Inferior parietal cortex (tissue), 1 donor: Measurements from ENCODE around the gene C22orf39.

Experiments
- DNase-seq: peaks from one replicate; pipeline ENCODE4 v3.0.0-alpha.2; 2016; ENCODE audit errors: extremely low spot score

Gene C22orf39

DNA sequence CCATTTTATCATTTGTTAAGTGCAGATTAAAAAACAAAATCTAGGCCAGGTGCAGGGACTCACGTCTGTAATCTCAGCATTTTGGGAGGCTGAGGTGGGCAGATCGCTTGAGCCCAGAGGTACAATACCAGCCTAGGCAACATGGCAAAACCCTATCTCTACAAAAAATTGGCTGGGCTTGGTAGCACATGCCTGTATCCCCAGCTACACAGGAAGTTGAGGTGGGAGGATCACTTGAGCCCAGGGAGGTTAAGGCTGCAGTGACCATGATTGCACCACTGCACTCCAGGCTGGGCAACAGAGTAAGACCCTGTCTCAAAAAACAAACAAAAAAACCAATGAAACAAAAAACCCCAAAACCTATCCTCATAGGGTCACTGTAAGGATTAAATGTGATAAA, 48.9 kb downstream of the C22orf39 start:
- DNase-seq: no peak

- DNase-seq: no peak
Measured at GRCh38 chr22:19398206-19398605, 49.3 kb downstream of the C22orf39 start.

DNA sequence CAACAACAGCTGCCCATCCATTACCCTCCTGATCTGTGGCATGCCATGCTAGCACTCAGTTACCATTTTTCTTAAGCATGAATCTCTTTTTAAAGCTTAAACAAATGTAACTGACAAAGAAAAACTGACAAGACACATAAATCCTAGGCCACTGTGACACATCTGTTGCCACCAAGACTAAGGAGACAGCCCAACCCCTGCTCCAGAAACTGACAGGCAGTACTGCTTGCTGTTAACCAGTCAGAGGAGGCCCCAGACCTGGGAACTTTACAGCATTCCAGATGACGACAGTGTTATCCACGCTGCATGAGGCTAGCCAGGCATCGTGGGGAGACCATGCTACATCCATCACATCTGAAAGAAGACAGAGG, 49.8 kb downstream of the C22orf39 start:
- DNase-seq: no peak

DNA sequence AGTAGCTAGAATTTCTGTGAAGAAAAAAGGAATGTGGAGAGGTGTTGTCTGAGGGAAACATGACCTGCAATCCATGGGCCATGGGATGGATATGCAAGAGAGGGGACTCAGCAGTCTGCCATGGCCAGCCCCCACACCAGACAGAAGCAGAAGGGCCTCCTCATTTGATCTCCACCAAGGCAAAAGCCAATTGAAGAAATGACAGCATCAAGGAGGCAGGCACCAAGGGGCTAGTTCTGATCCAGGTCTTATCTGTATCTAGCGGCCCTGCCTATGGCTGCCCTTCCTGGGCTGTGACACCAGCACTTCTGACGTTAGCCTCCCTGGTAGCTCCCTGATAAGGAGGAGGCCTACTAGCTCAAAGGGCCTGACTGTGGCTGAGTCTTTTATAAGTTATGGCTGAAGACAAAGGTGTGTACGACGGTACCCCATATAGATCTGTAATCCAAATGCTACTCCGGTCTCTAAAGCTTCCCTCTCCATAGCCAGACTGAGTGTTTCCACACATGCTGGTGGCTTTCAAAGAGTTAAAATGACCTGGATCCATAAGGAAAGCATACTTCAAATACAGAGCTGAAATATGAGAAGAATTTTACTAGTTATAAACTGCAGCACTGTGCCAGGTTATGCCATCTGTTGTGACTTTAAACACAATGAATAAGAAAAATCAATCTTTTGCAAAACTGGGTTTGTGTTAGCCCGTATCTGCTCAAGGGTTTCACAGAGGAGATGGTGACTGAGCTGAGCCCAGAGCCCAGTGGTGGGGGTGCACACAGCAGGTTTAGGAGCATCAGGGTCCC, 50.4 kb downstream of the C22orf39 start:
- peak; percentile 80 for DNase-seq

- DNase-seq: no peak
Measured at GRCh38 chr22:19396561-19396933, 51.0 kb downstream of the C22orf39 start.

DNA sequence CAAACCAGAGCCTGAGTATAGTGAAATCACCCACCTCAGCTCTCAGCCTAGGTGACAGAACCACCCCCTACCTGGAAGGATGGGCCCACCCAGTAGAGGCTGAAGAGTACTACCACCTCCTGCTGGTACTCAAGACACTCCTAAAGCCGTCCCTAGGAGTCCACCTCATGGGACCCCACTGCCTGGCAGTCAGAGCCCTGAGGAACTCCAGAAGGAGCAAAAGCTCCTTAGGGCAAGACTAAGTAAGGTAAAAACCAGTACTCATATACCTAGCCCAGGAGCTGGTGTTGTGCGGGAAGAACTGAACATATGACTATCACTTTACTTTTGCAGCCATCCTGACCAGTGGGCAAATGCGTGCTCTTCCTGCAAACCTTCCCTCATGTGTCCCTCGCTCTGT, 52.2 kb downstream of the C22orf39 start:
- DNase-seq: no peak

- no peak for DNase-seq
Measured at GRCh38 chr22:19394274-19395050, 53.0 kb downstream of the C22orf39 start.

- DNase-seq: no peak
Measured at GRCh38 chr22:19393704-19394103, 53.8 kb downstream of the C22orf39 start.
